D721Med (cell line): Measurements from ENCODE around the gene VWF.

Experiments
- DNase-seq: peaks from one replicate; pipeline ENCODE4 v3.0.0; 2011; ENCODE audit warnings: low spot score; ENCODE audit not compliant: insufficient read length
- FAIRE-seq: peaks from 2 replicates; lab custom pipeline; 2011; peaks lifted over from hg19 to GRCh38; lab: Jason Lieb, UNC
- TF ChIP-seq, protein P1 (sequence below): IDR thresholded peaks from 2 replicates; pipeline ENCODE4 v1.5.1; 2012; ENCODE audit warnings: mild to moderate bottlenecking, control low read depth; ENCODE audit not compliant: insufficient read depth; ENCODE audit errors: missing control alignments

VWF gene

DNA sequence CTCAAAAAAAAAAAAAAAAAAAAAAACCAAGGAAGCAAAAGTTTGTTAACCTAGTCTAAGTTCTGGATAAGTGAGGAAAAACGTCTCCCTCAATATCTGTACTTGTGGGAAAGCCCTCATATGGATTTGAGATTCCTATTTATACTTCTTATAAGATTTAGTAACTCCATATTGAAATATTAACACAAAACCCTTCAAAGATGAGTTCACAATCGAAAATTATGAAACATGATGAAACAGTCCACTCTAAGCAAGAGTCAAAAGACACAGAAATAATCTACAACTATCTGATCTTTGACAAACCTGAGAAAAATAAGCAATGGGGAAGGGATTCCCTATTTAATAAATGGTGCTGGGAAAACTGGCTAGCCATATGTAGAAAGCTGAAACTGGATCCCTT, 25.2 kb downstream of the VWF start:
- TF ChIP-seq, protein P1, sequence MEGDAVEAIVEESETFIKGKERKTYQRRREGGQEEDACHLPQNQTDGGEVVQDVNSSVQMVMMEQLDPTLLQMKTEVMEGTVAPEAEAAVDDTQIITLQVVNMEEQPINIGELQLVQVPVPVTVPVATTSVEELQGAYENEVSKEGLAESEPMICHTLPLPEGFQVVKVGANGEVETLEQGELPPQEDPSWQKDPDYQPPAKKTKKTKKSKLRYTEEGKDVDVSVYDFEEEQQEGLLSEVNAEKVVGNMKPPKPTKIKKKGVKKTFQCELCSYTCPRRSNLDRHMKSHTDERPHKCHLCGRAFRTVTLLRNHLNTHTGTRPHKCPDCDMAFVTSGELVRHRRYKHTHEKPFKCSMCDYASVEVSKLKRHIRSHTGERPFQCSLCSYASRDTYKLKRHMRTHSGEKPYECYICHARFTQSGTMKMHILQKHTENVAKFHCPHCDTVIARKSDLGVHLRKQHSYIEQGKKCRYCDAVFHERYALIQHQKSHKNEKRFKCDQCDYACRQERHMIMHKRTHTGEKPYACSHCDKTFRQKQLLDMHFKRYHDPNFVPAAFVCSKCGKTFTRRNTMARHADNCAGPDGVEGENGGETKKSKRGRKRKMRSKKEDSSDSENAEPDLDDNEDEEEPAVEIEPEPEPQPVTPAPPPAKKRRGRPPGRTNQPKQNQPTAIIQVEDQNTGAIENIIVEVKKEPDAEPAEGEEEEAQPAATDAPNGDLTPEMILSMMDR, result no peak

DNA sequence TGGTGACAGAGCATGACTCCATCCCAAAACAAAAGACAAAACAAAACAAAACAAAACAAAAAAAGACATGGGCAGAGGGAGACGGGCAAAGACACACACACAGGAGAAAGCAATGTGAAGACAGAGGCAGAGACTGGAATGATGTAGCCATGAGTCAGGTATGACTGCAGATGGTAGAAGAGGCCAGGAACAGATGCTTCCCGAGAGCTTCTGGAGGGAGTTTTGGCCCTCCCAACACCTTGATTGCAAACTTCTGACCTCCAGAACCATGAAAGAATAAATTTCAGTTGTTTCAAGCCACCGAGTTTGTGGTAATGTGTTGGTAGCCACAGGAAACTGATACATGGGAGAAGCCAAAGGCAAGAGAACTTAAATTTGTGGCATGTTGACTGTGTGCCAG, 27.1 kb downstream of the VWF start:
- FAIRE-seq (no peak), DNase-seq (no peak)
- TF ChIP-seq, protein P1, result no peak

More for the DNA sequence above, 25.2 kb downstream of the VWF start:
- DNase-seq, result no peak
- no peak for FAIRE-seq

DNA sequence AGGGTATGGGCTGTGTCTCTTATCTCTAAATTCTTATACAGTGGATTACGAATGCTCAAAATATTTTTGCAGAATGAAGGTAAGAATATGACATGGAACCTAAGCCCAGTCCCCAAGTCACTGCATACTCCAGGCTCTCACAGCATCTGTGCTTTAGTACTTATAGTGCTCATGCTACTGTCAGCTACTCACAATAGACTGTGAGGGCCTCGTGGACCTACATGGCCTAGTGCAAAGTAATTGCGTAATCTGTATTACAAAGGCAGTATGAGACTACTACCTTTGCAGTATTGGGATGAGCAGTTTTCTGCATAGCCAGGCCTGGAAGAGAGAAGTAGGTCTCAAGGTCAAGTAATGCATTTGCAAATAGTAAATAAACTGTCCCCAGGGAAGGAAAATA, 27.9 kb downstream of the VWF start:
- no peak for FAIRE-seq
- TF ChIP-seq, protein P1, result no peak
- no peak for DNase-seq

DNA sequence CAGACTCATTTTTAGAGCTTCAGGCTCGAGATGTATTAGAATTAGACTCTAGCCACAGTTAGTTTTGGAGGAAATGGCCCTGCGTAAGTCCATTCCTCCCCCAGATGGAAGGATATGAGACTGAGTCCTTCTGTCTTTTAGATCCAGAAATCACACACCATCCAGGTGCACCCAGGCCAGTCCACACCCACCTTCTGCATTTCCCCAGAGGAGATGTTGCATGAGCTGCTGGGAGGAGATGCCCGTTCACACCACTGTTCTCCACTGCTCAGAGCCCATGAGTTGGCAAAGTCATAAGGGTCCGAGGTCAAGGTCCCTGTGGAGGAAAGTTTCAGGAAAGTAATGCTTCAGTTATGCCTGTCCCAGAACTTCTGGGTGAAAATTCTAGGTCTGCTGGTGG, 29.2 kb downstream of the VWF start:
- no peak for DNase-seq
- no peak for FAIRE-seq
- TF ChIP-seq, protein P1, result no peak

DNA sequence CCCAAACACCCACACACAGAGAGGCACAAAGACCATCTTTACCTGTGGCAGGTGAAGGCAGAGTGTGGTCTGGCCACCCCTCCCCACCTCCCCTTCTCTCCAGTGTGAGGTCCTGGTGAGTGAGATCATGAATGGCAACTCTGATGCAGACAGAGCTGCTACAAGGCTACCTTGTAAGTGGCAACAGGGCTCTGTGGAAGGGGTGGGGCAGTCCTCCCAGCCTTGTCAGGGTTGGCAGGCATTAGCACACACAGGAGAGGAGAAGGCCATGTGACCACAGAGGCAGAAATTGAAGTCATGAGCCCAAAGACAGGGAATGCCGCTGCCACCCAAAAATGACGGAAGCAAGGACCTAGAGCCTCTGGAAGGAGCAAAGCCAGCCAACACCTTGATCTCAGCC, 30.7 kb downstream of the VWF start:
- no peak for FAIRE-seq
- TF ChIP-seq, protein P1, result no peak
- DNase-seq, result no peak

DNA sequence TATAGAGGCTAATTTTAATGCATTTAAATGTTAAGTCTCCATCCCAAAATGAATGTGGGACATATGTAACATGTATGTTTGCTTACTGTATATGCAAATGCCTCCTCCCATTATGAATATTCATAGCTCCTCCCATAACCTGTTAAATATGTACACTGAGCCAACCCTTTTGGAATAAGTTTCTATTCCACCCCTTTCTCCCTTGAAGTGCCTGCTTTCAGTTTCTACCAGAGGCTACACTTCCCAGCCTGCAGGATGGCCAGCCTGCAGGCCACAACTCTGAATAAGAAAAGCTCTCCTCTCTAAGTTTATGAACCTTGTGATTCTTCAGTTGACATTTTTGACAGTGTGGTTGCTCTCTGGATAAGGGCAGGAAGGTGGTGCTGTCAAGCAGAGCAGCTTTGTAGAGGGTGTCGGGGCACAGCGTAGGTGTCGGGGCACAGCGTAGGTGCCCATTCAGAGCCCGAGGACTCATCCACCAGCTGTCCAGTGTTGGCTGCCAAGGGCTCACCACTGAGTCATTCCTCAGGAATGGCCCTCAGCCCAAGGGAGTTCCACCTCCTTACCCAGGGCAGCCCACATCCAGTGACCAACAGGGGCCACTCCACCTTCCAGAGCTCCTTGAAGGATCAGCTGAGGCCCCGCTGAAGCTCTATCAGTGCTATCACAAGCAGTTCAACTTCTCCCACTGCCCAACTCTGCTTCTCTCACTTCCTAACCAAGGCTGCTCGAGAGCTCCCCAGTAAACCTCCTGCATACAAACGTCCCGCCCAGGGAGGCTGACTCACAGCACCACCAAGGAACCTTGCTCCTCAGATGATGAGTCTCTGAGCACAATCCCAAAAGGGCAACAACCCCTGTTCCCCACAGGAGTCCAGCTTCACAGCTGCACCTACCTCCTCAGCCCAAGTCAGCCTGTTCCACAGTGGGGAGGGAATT, 31.4 kb downstream of the VWF start:
- DNase-seq (no peak), FAIRE-seq (no peak)
- TF ChIP-seq, protein P1, result no peak
